Gastroesophageal sphincter (tissue), 3 donors: ENCODE data around the gene FBH1.

Source experiments
- CTCF ChIP-seq, 4 experiments: fragments of 200-600 bp in 2 of 4; fragments of 450-650 bp in 2 of 4; sonication (generic) in 1 of 4; IDR thresholded peaks; one replicate each; pipeline ENCODE4 v1.5.1; 2017 to 2019; ENCODE audit warnings: antibody characterized with exemption in 4 of 4, mild to moderate bottlenecking in 2 of 4, moderate library complexity in 2 of 4
- EP300 ChIP-seq: sonication (generic); formaldehyde crosslinking; IDR thresholded peaks from one replicate; pipeline ENCODE4 v1.6.1; 2017; ENCODE audit warnings: antibody characterized with exemption, mild to moderate bottlenecking

- TF ChIP-seq CTCF (IDR thresholded peaks at IDR 0.05) (no peak), EP300 (no peak)
These were observed 25.4 kb downstream of the FBH1 start for GRCh38 chr10:5915451-5915850.
